CD4-positive, alpha-beta T cell (primary cell): Measurements from ENCODE around the gene PHLDB1. TPM values are rescaled to one million over a fixed set of nuclear protein-coding genes. Genes with fewer than 3 reads are reported as not detected.

Experiments used
- ATAC-seq: fragments of 200-7000 bp; cut with Tn5 transposase; one replicate; pipeline ENCODE4 v1.10.0; 2022; ENCODE audit warnings: mild to moderate bottlenecking; ENCODE audit not compliant: poor library complexity
- CTCF ChIA-PET: fragments of 350-600 bp; sonication (Branson Sonifier 250); formaldehyde crosslinking; loops from one replicate; lab custom pipeline; 2021; ENCODE audit warnings: antibody characterized with exemption, inconsistent platforms; lab: Charles Lee
- POLR2A ChIA-PET: fragments of 350-600 bp; sonication (Branson Sonifier 250); formaldehyde crosslinking; loops from one replicate; lab custom pipeline; 2021; ENCODE audit warnings: antibody characterized with exemption, inconsistent platforms; lab: Charles Lee
- DNase-seq, 14 experiments: peaks; one replicate each; pipeline ENCODE4 v3.0.0-alpha.2; 2013 to 2020; ENCODE audit warnings: mixed read lengths in 2 of 14
- H3K27ac ChIP-seq, 2 donors: one replicate each; pipeline versions ENCODE4 v1.5.1 to v1.7.0; 2013; ENCODE audit warnings: low read length in 2 of 2, low read depth in 1 of 2, mild to moderate bottlenecking in 1 of 2
- H3K27me3 ChIP-seq, 2 experiments: 1 replicate in 1 of 2; 2 replicates in 1 of 2; pipeline versions ENCODE4 v1.6.1 to v1.7.0; 2013; ENCODE audit warnings: low read length in 2 of 2, control low read depth in 1 of 2, mild to moderate bottlenecking in 1 of 2, moderate library complexity in 1 of 2; ENCODE audit not compliant: insufficient read depth in 2 of 2, control insufficient read depth in 1 of 2
- H3K36me3 ChIP-seq: one replicate; pipeline ENCODE4 v1.6.1; 2013; ENCODE audit warnings: low read length, control low read depth; ENCODE audit not compliant: insufficient read depth
- H3K4me1 ChIP-seq: one replicate; pipeline ENCODE4 v1.6.1; 2013; ENCODE audit warnings: low read length, control low read depth; ENCODE audit not compliant: insufficient read depth
- H3K4me3 ChIP-seq: one replicate; pipeline ENCODE4 v1.5.1; 2013; ENCODE audit warnings: mild to moderate bottlenecking, low read length, moderate library complexity
- H3K9me3 ChIP-seq, 2 experiments: 1 replicate in 1 of 2; 2 replicates in 1 of 2; pipeline versions ENCODE4 v1.6.1 to v1.7.0; 2013; ENCODE audit warnings: low read length in 2 of 2, mild to moderate bottlenecking in 2 of 2, control low read depth in 1 of 2, moderate library complexity in 1 of 2; ENCODE audit not compliant: control insufficient read depth in 1 of 2, insufficient read depth in 1 of 2
- H3K27ac Mint-ChIP-seq: one replicate; pipeline ENCODE4 v1.8.0; 2020; ENCODE audit warnings: mixed read lengths
- H3K27me3 Mint-ChIP-seq: one replicate; pipeline ENCODE4 v1.8.0; 2021; ENCODE audit warnings: mixed read lengths
- H3K36me3 Mint-ChIP-seq: one replicate; pipeline ENCODE4 v1.8.0; 2021; ENCODE audit warnings: low read depth, mixed read lengths
- H3K4me1 Mint-ChIP-seq: one replicate; pipeline ENCODE4 v1.8.0; 2021; ENCODE audit warnings: low read depth, mixed read lengths
- H3K4me3 Mint-ChIP-seq: one replicate; pipeline ENCODE4 v1.8.0; 2020; ENCODE audit warnings: mild to moderate bottlenecking, mixed read lengths
- H3K9me3 Mint-ChIP-seq: one replicate; pipeline ENCODE4 v1.8.0; 2020; ENCODE audit warnings: mixed read lengths
- CTCF ChIP-seq: fragments of 200-600 bp; IDR thresholded peaks from one replicate; pipeline ENCODE4 v1.8.0; 2022; ENCODE audit warnings: antibody characterized with exemption, mild to moderate bottlenecking
- intact Hi-C, 2 experiments: fragments of 100-400 bp; cut with DNase I in 1 of 2; cut with micrococcal nuclease in 1 of 2; formaldehyde crosslinking; loops; one replicate each; pipeline versions ENCODE4 v1.15.1 to v1.9.0; 2023 to 2025; cut with DNase I, micrococcal nuclease
- total RNA-seq, 174 experiments: library from RNA in 2 of 174; stranded (reverse) in 2 of 174; gene quantifications; one replicate each; pipeline ENCODE4 v1.2.3 and lab custom pipeline; 2021 to 2026

PHLDB1 gene
- total RNA-seq, 2 experiments from 2014 or later, result 1.8 to 2.3 TPM

DNA sequence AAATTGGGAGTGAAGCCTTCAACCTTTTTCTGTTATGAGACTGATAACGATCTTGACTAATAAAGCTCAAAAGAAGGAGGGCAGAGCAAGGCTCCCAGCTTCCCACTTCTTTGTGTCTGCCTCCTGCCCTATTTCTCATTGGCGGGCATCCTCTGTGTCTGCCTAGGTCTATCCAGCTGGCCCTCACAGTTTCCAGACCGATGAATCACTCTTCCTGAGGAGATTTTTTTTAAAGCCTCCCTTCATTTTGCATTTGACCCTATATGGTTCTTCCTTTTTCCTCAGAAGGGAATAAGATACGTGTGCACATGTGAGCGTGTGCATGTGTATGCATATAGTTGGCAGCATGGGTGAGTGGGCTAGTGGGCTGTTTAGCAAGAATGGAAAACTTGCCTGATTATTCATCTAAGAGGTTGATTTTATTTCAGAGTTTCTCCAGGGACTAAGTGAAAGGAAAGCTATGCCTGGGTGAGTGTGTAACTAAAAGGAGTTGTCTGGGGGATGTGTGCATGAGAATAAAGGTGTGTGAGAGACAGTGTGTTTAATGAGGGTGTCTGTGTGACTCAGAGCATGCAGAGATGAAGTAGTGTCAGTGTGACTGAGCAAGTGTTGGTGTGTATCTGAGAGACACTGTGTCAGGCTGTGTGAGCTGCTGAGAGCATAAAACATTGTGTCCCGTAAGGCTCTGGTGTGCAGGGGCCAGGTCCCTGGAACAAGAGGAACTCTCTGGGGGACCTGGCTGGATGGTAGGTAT, 12.2 kb downstream of the PHLDB1 start:
- TF ChIP-seq CTCF, result no peak

DNA sequence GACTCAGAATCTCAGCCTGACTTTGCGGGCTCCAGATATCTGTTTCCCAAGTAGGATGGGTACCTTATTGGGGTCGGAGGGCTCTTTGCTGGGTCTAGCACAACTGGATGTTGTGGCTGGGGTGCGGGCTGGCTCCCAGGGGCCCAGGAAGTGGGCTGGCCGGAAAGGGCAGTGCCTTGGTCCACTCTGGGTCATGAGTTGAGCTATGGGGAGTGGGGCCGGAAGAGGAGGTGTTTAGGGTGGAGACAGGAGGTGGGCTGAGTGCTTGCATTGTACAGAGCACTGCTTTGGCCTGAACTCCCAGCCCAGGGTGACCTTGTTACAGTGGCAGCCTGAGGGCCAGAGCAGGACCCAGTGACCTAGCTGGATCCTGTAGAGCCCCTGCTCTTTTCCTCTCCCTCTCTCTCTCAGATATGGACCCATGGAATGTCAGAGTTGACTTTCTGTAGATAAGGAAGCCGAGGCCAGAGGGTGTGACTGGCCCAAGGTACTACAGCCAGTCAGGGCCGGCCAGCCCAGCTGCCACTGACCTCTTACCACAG, 13.2 kb downstream of the PHLDB1 start:
- H3K27ac Mint-ChIP-seq, result no peak overlapping the region
- Histone ChIP-seq H3K9me3 (no peaks in the 10 kb centered on the region), H3K4me3 (no peak overlapping the region), H3K36me3 (no peaks in the 10 kb centered on the region), H3K4me1 (peaks cover 13% of the 10 kb centered on the region), H3K27me3 (peaks cover 9 to 10% of the 10 kb centered on the region in 2 experiments), H3K27ac (no peak overlapping the region)
- no peaks in the 10 kb centered on the region for H3K9me3 Mint-ChIP-seq
- peaks cover 5% of the 10 kb centered on the region for H3K4me1 Mint-ChIP-seq
- TF ChIP-seq CTCF, result no peak
- intact Hi-C loops, result no loop called here
- H3K36me3 Mint-ChIP-seq, result no peaks in the 10 kb centered on the region
- ChIA-PET POLR2A (no interaction called here), CTCF (no interaction called here)
- H3K4me3 Mint-ChIP-seq, result no peak overlapping the region
- H3K27me3 Mint-ChIP-seq, result peaks cover 20% of the 10 kb centered on the region
- ATAC-seq (no peak), DNase-seq (no peak)

More for the DNA sequence above, 12.2 kb downstream of the PHLDB1 start:
- DNase-seq (peak in 2 of 14 experiments; percentile 37 to 48), ATAC-seq (no peak)
- H3K4me3 Mint-ChIP-seq, result no peak overlapping the region
- no peaks in the 10 kb centered on the region for H3K36me3 Mint-ChIP-seq
- Histone ChIP-seq H3K4me1 (peaks cover 13% of the 10 kb centered on the region), H3K36me3 (no peaks in the 10 kb centered on the region), H3K9me3 (no peaks in the 10 kb centered on the region), H3K27me3 (peaks cover 9 to 10% of the 10 kb centered on the region in 2 experiments), H3K4me3 (no peak overlapping the region), H3K27ac (no peak overlapping the region)
- H3K9me3 Mint-ChIP-seq, result no peaks in the 10 kb centered on the region
- ChIA-PET POLR2A (interaction anchor here (0.5 to 0.6 kb wide), 2 partner anchors 38 to 862 kb away, joined by 3 read pairs; no protein-coding TSS in a partner anchor), CTCF (no interaction called here)
- peaks cover 5% of the 10 kb centered on the region for H3K4me1 Mint-ChIP-seq
- no peak overlapping the region for H3K27ac Mint-ChIP-seq
- intact Hi-C loops, result no loop called here
- H3K27me3 Mint-ChIP-seq, result peaks cover 20% of the 10 kb centered on the region

- TF ChIP-seq CTCF, result no peak
- peak; percentile 64 for ATAC-seq
- ChIA-PET CTCF (interaction anchor here (0.6 kb wide), 1 partner anchor 18 kb away, joined by 3 read pairs; no protein-coding TSS in a partner anchor), POLR2A (no interaction called here)
- Histone ChIP-seq H3K27me3 (peaks cover 9 to 10% of the 10 kb centered on the region in 2 experiments), H3K27ac (no peak overlapping the region), H3K36me3 (no peaks in the 10 kb centered on the region), H3K4me3 (no peak overlapping the region), H3K4me1 (peaks cover 13% of the 10 kb centered on the region), H3K9me3 (no peaks in the 10 kb centered on the region)
- intact Hi-C loops, result no loop called here
- peak in 6 of 14 experiments; percentile 9 to 29 (median 17) for DNase-seq
- Mint-ChIP-seq H3K4me1 (peaks cover 5% of the 10 kb centered on the region), H3K9me3 (no peaks in the 10 kb centered on the region), H3K27ac (no peak overlapping the region), H3K4me3 (peak overlapping the region; percentile 54), H3K27me3 (peaks cover 20% of the 10 kb centered on the region), H3K36me3 (no peaks in the 10 kb centered on the region)
Measured at GRCh38 chr11:118621071-118621783, 13.8 kb downstream of the PHLDB1 start.
